Activated CD4-positive, alpha-beta T cell treated with anti-CD3 and anti-CD28 coated beads, Interleukin-2, amount 50 U/mL, for 48 hours (primary cell): ENCODE data around the gene UPF3A.
"Not testable (repeated sequence)": the region's sequence is repeated elsewhere in the genome, so short reads cannot be mapped to it uniquely, and the experiment has no call there.

Experiments used
- DNase-seq, 2 experiments: peaks; one replicate each; pipeline ENCODE4 v3.0.0-alpha.2; 2020

The UPF3A gene

DNA sequence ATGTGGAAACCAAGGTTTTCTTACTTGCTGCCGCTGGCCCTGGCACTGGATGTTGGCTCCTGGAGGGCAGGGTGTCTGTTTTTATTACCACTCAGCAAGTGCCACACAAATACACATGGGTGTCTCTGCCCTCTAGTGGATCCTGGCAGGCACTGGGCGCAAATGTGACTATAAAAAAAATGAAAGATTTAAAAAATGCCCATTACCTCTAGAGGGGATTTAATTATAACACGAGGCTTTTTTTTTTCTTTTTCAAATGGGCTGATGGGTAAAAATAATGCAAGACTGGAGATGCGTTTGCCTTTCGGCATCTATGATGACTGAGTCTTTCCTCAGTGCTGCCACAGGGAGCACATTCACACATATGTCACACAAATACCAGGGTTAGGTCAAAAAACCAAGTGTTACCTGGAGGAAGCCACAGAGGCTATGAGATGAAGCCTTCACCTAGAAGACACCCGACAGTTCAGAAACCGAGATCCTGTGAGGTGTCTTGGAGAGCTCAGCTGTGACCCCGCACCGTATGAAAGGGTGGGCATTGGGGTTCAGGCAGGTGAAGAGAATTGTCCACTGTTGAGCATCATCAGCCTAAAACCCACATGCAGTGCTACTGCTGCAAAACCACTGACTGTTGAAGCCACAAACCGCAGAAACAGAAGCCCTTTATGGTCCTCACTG lies 58.6 kb downstream of the UPF3A start:
- DNase-seq = peak; percentile 38 to 43

DNA sequence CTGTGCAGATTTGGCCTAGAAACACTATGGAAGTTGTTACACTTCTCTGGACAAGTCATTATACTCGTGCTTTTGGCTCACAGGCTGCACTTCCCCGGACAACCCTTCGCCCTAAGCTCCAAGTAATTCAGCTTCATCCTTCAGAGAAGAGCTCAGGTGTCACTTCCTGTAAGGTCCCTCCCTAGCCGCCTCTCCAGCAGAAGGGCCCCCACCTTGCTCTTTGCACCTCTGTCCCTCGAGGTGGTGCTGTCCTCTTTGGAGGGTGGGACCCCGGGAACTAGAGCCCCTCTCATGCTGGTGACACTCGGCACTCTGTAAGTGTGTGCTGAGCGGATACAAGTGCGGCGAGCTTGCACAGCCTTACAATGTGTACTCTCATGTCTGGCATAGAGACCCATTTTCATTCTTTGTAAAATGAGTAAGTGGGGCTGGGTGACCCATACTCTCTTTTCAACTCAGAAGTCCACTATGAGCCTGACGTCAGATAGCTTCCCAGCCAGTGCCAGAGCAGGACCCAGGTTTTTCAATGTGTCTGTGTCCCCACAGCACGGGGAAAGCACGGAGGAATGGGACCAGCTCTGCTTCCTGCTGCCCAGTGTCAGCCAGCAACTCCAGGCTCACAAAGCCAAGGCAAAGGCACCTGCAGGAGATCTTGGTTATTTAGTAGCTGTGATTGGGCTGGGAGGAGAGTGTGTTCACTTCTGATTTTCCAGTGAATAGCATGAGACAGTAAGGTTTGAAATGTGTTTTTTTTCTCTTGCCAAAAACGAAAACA lies 59.8 kb downstream of the UPF3A start:
- no peak for DNase-seq

DNA sequence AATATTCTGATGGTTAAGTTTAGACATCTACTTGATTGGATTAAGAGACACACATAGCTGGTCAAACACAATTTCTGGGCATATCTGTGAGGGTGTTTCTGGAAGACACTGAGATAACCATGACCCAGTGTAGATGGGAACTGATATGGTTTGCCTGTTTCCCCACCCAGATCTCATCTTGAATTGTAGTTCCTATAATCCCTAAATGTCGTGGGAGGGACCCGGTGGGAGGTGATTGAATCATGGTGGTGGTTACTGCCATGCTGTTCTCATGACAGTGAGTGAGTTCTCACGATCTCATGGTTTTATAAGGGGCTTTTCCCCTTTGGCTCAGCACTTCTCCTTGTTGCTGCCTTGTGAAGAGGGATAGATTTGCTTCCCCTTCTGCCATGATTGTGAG lies 65.9 kb downstream of the UPF3A start:
- DNase-seq = not testable (repeated sequence)

DNA sequence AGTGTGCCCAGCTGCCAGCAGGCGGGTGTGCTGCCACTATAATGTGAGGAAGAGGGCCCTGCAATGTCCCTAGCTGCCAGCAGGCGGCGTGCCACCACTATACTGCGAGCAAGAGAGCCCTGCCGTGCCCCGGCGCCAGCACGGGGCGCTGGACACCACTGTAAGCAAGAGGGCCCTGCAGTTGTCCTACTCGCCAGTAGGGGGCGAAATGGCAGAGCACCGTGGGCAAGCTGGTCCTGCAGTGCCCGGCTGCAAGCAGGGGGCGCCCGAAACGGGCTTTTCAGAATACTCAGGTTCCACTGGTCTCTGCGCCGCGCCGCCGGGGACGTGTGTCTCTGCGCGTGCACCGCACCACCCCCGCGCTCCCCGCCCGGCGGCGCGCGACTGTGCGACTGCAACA lies 71.4 kb downstream of the UPF3A start:
- DNase-seq = peak; percentile 33 to 50

DNA sequence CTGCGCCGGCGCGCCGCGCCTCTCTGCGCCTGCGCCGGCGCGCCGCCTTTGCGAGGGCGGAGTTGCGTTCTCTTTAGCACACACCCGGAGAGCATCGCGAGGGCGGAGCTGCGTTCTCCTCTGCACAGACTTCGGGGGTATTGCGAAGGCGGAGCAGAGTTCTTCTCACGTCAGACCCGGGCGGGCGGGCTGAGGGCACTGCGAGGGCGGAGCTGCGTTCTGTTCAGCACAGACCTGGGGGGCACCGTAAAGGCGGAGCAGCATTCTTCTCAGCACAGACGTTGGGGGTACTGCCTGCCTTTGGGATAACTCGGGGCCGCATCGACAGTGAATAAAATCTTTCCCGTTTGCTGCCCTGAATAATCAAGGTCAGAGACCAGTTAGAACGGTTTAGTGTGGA lies 72.0 kb downstream of the UPF3A start:
- not testable (repeated sequence) for DNase-seq
